T-helper 1 cell treated with Interleukin-12 subunit alpha and Interleukin-12 subunit beta and Interleukin-4 antibody, amounts not matched to agents 30 ng/mL and 1 ng/mL, for 36 hours (primary cell): Measurements from ENCODE around the gene ZNF593OS. TPM values are rescaled to one million over a fixed set of nuclear protein-coding genes. Genes with fewer than 3 reads are reported as not detected.

Experiments
- intact Hi-C: fragments of 100-400 bp; cut with micrococcal nuclease; formaldehyde crosslinking; loops from one replicate; pipeline ENCODE4 v1.15.1; 2024
- total RNA-seq: library from RNA; stranded (reverse); gene quantifications from 2 replicates; pipeline ENCODE4 v1.2.3, GENCODE V29; 2022

The ZNF593OS gene
- total RNA-seq, 1 donor from 2014 or later: not detected

DNA sequence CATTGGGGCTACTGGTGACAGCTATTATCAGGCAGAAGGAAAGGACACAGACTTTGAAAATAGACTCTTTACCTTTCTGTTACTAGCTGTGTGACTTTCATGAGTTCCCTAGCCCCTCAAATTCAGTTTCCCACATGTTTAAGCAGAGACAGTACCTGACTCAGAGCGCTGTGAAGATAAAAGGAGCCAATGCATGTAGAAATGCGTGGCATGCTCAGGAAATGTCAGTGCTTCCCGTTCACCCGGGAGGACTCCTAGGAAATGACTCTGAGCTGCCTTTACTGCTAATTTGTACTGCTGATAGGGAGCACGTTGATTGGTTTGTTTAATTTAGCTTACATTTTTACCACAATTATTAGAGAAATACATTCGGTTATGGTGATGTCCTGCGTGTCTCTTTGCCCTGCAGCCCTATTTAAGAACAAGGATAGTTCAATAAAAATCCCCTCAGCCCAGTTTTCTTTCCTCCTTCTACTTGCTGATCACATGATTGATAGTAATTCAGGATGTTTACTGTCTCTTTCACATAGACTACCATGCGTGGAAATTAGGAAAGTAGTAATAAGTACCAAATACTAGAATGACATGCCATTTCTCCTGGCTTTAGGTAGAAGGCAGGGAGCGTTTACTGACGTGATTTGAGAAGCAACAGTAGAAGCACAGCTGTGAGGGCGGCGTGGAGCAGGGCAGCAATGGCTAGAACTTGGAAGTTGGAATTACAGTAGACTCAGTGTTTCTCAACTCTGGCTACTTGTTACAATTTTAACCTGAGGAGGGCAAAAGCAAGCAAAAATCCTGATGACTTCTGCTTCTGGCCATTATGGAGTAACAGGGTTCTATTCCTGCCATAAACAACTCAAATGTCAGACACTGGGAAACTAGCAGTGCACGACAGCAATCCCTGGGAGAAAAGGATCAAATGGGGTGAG is 44.1 kb downstream of the ZNF593OS start:
- intact Hi-C loops: loop anchor here (5.0 kb wide), 3 partner anchors 150 to 695 kb away; partner anchors contain the start of genes HMGN2 and MACO1

DNA sequence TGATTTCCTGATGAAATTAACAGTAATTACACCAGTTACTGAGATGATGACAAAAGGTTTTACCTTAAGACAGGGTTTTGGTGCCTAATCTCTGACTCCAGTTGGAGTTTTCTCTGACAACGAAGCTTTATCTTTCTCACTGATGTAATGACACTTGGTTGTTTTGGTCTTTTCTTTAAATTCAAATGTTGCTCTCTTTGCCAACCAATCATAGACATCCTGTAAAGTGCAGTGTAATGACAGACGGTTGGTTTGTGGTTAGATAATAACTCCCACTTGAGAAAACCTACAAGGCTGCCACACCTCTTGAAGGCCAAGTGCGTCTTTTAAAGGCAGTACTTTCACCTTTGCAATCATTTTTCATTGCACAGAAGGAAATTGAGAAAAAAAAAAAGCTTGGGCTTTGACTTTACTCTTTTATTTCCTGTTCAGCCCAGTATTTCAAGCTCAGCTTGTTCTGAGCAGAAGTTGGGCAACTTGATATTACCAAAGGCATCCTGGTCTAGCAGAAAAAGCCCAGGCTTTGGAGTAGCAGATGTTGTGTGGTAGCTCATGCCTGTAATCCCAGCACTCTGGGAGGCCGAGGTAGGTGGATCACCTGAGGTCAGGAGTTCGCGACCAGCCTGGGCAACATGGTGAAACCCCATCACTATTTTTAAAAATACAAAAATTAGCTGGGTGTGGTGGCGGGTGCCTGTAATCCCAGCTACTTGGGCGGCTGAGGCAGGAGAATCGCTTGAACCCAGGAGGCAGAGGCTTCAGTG is 45.1 kb downstream of the ZNF593OS start:
- intact Hi-C loops: loop anchor here (1.0 to 5.0 kb wide), 9 partner anchors 15 to 694 kb away; partner anchors contain the start of genes CEP85, HMGN2, MACO1 and PAFAH2

DNA sequence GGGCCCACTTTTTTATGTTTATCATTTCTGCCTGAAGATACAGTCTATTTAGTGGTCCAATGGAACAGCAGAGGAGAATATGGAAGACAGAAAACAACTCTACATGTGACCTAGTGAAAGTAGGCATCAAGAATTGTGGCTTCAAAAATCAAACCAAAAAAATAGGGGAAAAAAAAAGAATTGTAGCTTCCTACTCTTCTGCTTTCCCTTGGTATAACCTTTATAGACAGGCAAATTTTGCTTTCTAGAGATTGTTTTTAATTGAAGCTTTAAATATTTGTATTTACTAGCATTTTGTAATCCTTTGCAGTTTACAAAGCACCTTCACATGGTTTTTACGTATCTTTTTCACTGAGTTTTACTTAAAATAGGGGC is 45.7 kb downstream of the ZNF593OS start:
- intact Hi-C loops: loop anchor here (1.0 to 5.0 kb wide), 9 partner anchors 15 to 694 kb away; partner anchors contain the start of genes CEP85, HMGN2, MACO1 and PAFAH2

DNA sequence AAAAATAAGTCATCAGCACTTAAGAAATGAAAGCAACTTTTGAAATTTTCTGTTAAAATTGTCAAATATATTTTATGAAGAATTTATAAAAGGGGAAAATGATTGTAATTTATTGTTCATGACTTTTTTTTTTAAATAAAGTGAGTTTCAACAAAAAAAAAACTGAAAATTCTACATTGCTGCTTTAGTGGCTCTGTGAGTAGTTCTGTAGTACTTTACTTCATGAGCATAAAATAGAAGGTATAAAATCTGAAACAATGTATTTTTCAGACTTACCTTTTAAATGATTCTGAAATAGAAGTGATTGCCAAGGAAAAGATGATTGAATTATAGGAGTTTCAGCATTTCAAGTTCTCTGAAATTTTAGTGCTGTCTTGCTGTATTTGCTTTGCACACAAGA is 46.2 kb downstream of the ZNF593OS start:
- intact Hi-C loops: loop anchor here (5.0 kb wide), 3 partner anchors 152 to 693 kb away; partner anchors contain the start of genes HMGN2 and MACO1

DNA sequence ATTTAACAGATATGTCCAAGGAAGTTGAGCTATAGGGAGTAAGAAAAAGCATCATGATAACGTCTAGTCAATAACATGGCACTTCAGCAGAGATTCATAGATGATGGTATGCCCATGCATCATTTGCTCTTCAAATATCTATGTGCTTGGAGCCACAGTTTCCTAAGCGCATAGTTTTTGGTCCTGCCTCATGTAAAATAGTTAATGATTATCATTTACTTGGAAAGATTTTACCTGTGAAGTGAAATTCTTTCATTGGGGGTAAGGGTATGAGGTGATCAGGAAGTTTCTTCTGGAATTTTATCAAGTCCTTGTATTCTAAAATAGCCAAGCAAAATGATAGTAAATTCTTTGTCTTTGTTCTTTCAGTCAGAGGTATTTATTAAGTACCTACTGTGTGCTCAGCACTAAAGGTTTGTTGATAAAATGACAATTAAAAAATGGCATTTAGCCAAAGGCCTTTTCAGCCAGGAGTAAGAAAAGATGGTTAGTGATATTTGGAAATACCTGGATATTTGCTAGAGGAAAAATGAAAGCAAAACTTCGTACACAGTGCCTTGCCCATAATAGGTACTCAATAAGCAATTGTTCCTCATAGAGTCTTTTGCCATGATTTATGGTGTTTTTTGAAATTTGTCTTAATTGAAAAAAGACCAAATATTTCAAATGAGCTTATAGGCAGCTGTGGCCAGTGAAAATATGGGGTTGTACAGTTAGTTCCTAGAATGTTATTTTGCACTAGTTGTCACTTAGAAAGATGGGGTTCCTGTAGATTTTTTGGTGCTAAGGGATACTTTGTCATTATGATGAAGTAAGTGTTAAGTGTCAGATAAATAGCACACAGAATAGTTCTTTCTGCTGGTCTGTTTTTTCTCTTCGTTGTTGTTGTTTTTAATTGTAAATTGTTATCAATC is 47.0 kb downstream of the ZNF593OS start:
- intact Hi-C loops: loop anchor here (5.0 kb wide), 3 partner anchors 153 to 692 kb away; partner anchors contain the start of genes HMGN2 and MACO1

DNA sequence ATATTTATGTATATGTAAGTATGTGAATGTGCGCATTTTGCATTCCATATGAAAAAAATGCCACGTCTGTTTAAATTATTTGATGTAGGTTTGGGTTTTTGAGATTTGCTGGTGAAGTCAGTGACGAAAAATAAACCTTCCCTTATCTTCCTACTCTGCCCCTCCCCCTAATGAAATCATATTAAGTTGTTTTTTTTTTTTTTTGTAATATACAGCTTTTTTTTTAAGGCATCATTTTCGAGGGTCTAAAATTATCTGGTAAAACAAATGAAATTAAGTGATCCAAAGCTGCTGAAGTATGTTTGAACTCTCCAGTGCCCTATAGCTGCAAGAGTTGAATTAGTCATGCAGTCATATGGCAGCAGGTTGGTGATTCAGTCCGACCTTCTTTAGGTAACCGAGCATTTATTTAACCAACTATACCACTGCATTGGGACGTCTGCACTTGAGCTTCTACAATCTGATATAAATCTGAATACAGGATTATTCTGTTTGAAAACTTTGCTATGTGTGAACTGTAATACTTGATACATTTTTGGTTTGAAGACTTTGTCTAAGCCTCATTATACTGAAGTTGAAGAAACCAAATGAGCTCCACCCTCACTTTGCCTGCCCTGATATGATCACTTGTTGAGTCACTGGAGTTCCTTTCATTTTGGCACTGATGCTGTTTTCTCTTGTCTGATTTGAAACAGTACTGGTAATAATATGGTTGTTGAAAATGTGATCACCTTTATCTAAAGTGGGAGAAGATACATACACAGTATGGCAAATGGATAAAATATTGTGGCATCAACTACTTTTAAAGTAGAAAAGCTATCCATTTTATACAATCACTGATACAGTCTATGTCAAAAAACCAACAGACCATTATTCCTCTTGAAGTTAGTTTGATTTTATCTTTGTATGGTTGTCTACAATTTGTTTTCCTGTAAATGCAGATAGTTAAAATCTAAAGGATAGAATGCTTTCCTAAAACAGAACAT is 48.4 kb downstream of the ZNF593OS start:
- intact Hi-C loops: no loop called here

DNA sequence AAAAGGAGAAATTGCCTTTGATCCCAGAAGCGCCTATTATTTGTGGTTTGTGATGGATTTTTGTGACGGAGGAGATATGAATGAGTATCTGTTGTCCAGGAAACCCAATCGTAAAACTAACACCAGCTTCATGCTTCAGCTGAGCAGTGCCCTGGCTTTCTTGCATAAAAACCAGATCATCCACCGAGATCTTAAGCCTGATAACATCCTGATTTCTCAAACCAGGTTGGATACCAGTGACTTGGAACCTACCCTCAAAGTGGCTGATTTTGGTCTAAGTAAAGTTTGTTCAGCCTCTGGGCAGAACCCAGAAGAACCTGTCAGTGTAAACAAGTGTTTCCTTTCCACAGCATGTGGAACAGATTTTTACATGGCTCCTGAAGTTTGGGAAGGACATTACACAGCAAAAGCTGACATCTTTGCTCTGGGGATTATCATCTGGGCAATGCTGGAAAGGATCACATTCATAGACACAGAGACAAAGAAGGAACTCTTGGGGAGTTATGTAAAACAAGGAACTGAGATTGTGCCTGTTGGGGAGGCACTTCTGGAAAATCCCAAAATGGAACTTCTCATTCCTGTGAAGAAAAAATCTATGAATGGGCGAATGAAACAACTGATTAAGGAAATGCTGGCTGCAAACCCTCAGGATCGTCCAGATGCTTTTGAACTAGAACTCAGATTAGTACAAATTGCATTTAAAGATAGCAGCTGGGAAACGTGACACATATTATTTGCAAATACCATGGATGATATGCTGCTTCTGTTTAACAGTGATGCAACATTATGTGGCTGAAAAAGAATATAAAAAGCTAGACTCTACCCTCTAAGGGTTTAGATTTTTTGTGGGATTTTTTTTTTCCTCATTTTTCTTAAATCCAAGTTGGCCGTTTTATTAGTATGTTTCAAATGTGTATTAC is 49.5 kb downstream of the ZNF593OS start:
- intact Hi-C loops: no loop called here

DNA sequence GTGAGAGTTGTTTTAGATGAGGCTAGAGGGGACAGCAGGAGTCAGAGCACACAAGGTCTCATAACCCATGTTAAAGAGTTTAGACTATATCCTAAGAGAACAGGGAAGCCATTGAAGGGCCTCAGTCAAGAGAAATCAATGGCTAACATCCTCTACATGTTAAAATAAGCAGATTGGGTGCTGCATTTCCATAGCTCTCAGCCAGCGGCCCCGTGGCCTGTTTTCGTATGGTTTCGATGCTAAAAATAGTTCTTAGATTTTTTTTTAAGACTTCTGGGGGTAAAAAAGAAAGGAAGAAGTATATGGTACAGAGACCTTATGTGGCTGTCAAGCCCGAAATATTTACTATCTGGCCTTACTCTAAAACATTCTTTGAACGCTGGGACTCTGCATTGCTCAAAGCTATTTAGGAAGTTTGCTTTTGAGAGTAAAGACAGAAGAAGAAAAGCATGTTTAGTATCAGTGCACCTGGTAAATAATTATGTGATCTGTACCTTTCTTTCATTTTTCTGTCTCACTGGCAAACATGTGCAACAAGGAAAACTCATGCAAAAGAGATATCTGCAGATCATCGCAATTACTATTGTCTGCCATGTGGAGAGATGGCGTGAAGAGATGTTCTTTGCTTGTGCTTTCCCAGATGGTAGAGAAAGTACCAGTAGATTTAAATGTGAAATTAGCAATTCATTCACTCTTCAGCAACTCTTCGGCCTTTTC is 51.6 kb downstream of the ZNF593OS start:
- intact Hi-C loops: no loop called here

Other genes with a start within 250 kb of the ZNF593OS start
- gene PAFAH2, start 173.8 kb downstream of the ZNF593OS start, total RNA-seq: 9.8 and 11.1 TPM in 2 replicates
- gene EXTL1, start 150.1 kb downstream of the ZNF593OS start, total RNA-seq: not detected in 2 replicates
- gene SLC30A2, start 125.7 kb downstream of the ZNF593OS start, total RNA-seq: not detected in 2 replicates
- gene TRIM63, start 104.2 kb downstream of the ZNF593OS start, total RNA-seq: not detected in 2 replicates
- gene PDIK1L, start 60.0 kb downstream of the ZNF593OS start, total RNA-seq: 17.4 and 19.8 TPM in 2 replicates
- gene FAM110D, start 12.8 kb downstream of the ZNF593OS start, total RNA-seq: not detected in 2 replicates
- not detected in 2 replicates for gene C1orf232, start 2.9 kb downstream of the ZNF593OS start, total RNA-seq
- gene ZNF593, start 1.9 kb downstream of the ZNF593OS start, total RNA-seq: 31.1 and 33.1 TPM in 2 replicates
- 3.9 and 4.8 TPM in 2 replicates for gene CNKSR1, start 5.7 kb upstream of the ZNF593OS start, total RNA-seq
- gene CATSPER4, start 18.8 kb upstream of the ZNF593OS start, total RNA-seq: not detected in 2 replicates
- gene CEP85, start 62.4 kb upstream of the ZNF593OS start, total RNA-seq: 34.8 and 35.6 TPM in 2 replicates
- 739 and 749 TPM in 2 replicates for gene SH3BGRL3, start 108.3 kb upstream of the ZNF593OS start, total RNA-seq
- 30.6 and 33.8 TPM in 2 replicates for gene UBXN11, start 134.8 kb upstream of the ZNF593OS start, total RNA-seq
- 1,323 and 1,401 TPM in 2 replicates for gene CD52, start 146.1 kb upstream of the ZNF593OS start, total RNA-seq
- 3.8 and 4.2 TPM in 2 replicates for gene CRYBG2, start 182.3 kb upstream of the ZNF593OS start, total RNA-seq
- 0.34 TPM in 1 of 2 replicates, not detected in the other for gene ZNF683, start 200.9 kb upstream of the ZNF593OS start, total RNA-seq
- not detected in 2 replicates for gene LIN28A, start 239.0 kb upstream of the ZNF593OS start, total RNA-seq